SU-DHL-6 (cell line): Measurements from ENCODE around the gene RC3H2.

Experiments
- EZH2phosphoT487 ChIP-seq: fragments of 200-600 bp; sonication (generic), shearing (Covaris generic); conservative IDR thresholded peaks from 2 replicates; pipeline ENCODE4 v1.6.1; 2018; ENCODE audit warnings: mild to moderate bottlenecking, antibody characterized with exemption, low read length, moderate library complexity, mixed read lengths
- TF ChIP-seq, protein P1 (sequence below): fragments of 200-600 bp; sonication (generic); IDR thresholded peaks from one replicate; pipeline ENCODE4 v1.5.1; 2017; ENCODE audit warnings: antibody characterized with exemption, mild to moderate bottlenecking, low read length, moderate library complexity; ENCODE audit not compliant: insufficient read depth, poor library complexity, severe bottlenecking

DNA sequence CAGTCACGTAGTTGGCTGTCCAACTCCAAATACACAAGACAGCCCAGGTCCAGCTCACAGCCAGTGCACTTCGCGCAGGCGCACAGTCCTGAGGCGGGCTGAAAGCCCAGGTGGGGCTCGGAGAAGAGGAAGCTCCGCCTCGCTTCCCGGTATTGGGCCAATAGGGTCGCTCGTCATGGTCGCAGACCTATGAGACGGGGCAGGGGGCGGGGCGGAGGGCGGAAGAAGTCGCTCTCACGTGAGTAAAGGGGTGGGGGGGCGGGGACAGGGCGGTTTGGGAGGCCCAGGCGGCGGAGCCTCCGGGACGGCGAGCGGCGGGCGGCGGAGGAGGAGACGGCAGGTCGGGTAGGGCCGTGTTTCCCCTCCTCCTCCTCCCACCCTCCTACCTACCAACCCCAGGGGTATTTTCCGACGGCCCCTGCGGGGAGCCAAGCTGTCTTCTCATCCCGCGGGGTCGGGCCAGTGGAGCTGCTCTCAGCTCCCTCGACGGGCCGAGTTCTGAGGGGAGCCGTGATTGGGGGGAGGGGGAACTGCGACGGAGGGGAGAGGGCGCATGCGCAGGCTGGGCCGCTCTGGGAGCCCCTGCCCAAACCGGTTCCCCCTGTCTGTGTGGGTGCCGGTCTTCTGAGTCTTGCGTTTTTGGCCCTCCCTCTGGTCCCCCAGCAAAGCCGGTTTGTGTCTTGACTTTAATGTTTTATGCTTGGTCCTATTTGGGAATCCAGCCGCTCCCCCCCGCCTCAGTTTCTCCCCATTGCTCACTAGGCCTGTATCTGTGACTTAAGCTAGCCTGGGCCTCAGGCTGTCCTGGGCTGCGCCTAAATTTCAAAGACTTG, 35.8 kb upstream of the RC3H2 start, which contains the start of gene RABGAP1:
- TF ChIP-seq, protein P1, sequence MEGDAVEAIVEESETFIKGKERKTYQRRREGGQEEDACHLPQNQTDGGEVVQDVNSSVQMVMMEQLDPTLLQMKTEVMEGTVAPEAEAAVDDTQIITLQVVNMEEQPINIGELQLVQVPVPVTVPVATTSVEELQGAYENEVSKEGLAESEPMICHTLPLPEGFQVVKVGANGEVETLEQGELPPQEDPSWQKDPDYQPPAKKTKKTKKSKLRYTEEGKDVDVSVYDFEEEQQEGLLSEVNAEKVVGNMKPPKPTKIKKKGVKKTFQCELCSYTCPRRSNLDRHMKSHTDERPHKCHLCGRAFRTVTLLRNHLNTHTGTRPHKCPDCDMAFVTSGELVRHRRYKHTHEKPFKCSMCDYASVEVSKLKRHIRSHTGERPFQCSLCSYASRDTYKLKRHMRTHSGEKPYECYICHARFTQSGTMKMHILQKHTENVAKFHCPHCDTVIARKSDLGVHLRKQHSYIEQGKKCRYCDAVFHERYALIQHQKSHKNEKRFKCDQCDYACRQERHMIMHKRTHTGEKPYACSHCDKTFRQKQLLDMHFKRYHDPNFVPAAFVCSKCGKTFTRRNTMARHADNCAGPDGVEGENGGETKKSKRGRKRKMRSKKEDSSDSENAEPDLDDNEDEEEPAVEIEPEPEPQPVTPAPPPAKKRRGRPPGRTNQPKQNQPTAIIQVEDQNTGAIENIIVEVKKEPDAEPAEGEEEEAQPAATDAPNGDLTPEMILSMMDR = no peak
- TF ChIP-seq EZH2phosphoT487 = no peak
